Esophagus muscularis mucosa (tissue), 4 donors: ENCODE results near the gene MON1B. TPM values are rescaled to one million over a fixed set of nuclear protein-coding genes. Genes with fewer than 3 reads are reported as not detected.
A peak's percentile ranks its signal among the peaks of the same experiment; 100 is the strongest.

ENCODE experiments used
- DNase-seq: peaks from one replicate; pipeline ENCODE4 v3.0.0-alpha.2; 2017; ENCODE audit errors: extremely low spot score
- H3K27ac ChIP-seq, 4 donors: fragments of 200-600 bp; sonication (generic); replicated peaks in 1 of 4; 1 replicate in 3 of 4; 2 replicates in 1 of 4; pipeline ENCODE4 v1.5.1; 2016 to 2019; ENCODE audit warnings: mild to moderate bottlenecking in 1 of 4
- H3K27me3 ChIP-seq, 4 donors: fragments of 200-600 bp; sonication (generic); one replicate each; pipeline versions ENCODE4 v1.5.1 to v1.6.0; 2016 to 2019
- H3K36me3 ChIP-seq, 4 donors: fragments of 200-600 bp; sonication (generic); one replicate each; pipeline ENCODE4 v1.5.1; 2016 to 2019
- H3K4me1 ChIP-seq, 4 donors: fragments of 200-600 bp; sonication (generic); one replicate each; pipeline ENCODE4 v1.5.1; 2016 to 2019
- H3K4me3 ChIP-seq, 4 donors: fragments of 200-600 bp; sonication (generic); 1 replicate in 2 of 4; 2 replicates in 2 of 4; pipeline ENCODE4 v1.5.1; 2016 to 2019; ENCODE audit warnings: mild to moderate bottlenecking in 4 of 4, moderate library complexity in 1 of 4
- H3K9me3 ChIP-seq, 4 donors: fragments of 200-600 bp; sonication (generic); 1 replicate in 3 of 4; 2 replicates in 1 of 4; pipeline ENCODE4 v1.5.1; 2016 to 2019
- EP300 ChIP-seq: sonication (generic); formaldehyde crosslinking; IDR thresholded peaks from one replicate; pipeline ENCODE4 v1.6.1; 2017; ENCODE audit warnings: antibody characterized with exemption
- POLR2A ChIP-seq: fragments of 450-650 bp; IDR thresholded peaks from one replicate; pipeline ENCODE4 v1.6.1; 2017; ENCODE audit warnings: antibody characterized with exemption, moderate library complexity, mild to moderate bottlenecking, low read depth
- POLR2AphosphoS5 ChIP-seq, 2 donors: sonication (generic); formaldehyde crosslinking; IDR thresholded peaks; one replicate each; pipeline ENCODE4 v1.6.1; 2017; ENCODE audit warnings: antibody characterized with exemption in 2 of 2
- WGBS: methylation state at CpG from one replicate; pipeline ENCODE4 v1.1.5; 2018; 5-methylcytosine and 5-hydroxymethylcytosine counted together
- intact Hi-C: fragments of 100-400 bp; cut with DNase I; formaldehyde crosslinking; loops from one replicate; pipeline ENCODE4 v1.15.1; 2023
- total RNA-seq, 4 donors: library from RNA; depleted of rRNA; stranded (reverse); fragments of >200 nt; gene quantifications; one replicate each; pipeline versions ENCODE4 v1.1.0 to v1.2.1, GENCODE V29; 2016
- TF ChIP-seq, protein P1 (sequence below), 3 experiments: fragments of 200-600 bp in 2 of 3; fragments of 450-650 bp in 1 of 3; sonication (generic) in 2 of 3; IDR thresholded peaks; one replicate each; pipeline ENCODE4 v1.5.1; 2017 to 2019; ENCODE audit warnings: antibody characterized with exemption in 3 of 3, mild to moderate bottlenecking in 2 of 3, moderate library complexity in 1 of 3

MON1B gene
- total RNA-seq, 4 donors from 2014 or later: 19.1 to 33.8 (median 29.1) TPM

DNA sequence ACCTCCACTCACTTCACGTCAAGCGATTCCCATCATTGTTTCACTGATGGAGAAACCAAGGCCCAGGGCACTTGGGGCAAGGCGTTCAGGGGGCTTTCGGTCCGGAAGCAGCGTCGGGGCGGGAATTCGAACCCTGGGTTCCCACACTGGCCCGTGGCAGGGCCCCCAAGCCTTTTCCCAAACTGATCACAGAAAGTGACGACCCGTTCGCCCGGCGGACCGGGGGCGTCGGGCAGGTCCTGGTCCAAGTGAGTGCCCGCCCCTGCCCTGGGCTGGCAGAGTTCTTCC is 856 bp upstream of the MON1B start:
- Histone ChIP-seq H3K4me1 (peaks cover 12 to 34% (median 27%) of the 10 kb centered on the region in 4 donors), H3K27me3 (peaks cover 0 to 5% (median 2%) of the 10 kb centered on the region in 4 donors), H3K36me3 (peaks cover 8 to 22% (median 21%) of the 10 kb centered on the region in 4 donors), H3K27ac (peak overlapping the region; percentile 92 to 99 (median 94)), H3K4me3 (peak overlapping the region; percentile 64 to 84 (median 78)), H3K9me3 (no peaks in the 10 kb centered on the region)
- DNase-seq: no peak
- WGBS: 0% methylated on average over 13 of the region's 19 CpGs
- TF ChIP-seq EP300: no peak
- no peak for TF ChIP-seq POLR2AphosphoS5 (IDR thresholded peaks at IDR 0.05)
- TF ChIP-seq, protein P1, sequence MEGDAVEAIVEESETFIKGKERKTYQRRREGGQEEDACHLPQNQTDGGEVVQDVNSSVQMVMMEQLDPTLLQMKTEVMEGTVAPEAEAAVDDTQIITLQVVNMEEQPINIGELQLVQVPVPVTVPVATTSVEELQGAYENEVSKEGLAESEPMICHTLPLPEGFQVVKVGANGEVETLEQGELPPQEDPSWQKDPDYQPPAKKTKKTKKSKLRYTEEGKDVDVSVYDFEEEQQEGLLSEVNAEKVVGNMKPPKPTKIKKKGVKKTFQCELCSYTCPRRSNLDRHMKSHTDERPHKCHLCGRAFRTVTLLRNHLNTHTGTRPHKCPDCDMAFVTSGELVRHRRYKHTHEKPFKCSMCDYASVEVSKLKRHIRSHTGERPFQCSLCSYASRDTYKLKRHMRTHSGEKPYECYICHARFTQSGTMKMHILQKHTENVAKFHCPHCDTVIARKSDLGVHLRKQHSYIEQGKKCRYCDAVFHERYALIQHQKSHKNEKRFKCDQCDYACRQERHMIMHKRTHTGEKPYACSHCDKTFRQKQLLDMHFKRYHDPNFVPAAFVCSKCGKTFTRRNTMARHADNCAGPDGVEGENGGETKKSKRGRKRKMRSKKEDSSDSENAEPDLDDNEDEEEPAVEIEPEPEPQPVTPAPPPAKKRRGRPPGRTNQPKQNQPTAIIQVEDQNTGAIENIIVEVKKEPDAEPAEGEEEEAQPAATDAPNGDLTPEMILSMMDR (IDR thresholded peaks at IDR 0.05): no peak
- intact Hi-C loops: no loop called here

DNA sequence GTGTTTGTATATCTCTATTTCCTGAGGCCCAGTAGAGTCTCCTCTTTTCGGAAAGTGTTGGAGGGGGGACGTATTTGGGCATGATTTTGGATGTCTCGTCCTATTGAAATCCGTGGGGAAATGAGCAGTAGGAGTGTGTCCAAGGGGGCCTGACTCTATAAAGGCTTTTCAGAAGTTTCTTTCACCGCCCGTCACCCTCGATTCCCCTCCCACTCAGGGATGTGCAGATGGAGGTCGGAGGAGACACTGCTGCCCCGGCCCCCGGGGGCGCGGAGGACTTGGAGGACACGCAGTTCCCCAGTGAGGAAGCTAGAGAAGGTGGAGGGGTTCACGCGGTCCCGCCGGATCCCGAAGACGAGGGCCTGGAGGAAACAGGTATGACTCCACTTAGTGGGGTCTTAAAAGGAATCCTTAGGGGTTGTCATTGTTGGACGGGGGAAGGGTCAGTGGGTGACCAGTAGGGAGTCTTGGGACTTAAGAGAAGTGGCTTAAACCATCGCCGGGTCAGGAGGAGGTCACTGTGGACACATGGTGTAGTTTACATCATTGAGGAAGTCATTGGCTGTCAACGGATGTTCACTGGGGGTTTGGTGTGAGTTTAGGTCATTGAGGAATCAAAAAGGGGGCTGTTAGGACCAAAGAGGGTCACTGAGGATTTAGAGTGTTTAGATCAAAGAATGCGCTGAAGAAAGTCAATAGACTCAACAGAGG is 424 bp downstream of the MON1B start:
- no peaks in the 10 kb centered on the region for H3K9me3 ChIP-seq
- peaks cover 18 to 35% (median 34%) of the 10 kb centered on the region in 4 donors for H3K36me3 ChIP-seq
- no peak for DNase-seq
- H3K4me3 ChIP-seq: peak overlapping the region; percentile 64 to 84 (median 78)
- WGBS: 7% methylated on average over 23 of the region's 24 CpGs
- peak overlapping the region; percentile 92 to 99 (median 94) for H3K27ac ChIP-seq
- H3K4me1 ChIP-seq: peaks cover 12 to 34% (median 27%) of the 10 kb centered on the region in 4 donors
- intact Hi-C loops: no loop called here
- TF ChIP-seq EP300: peak; percentile 1
- TF ChIP-seq, protein P1 (IDR thresholded peaks at IDR 0.05): peak in 1 of 3 experiments; percentile 1
- TF ChIP-seq POLR2A: no peak
- peaks cover 0 to 5% (median 2%) of the 10 kb centered on the region in 4 donors for H3K27me3 ChIP-seq

DNA sequence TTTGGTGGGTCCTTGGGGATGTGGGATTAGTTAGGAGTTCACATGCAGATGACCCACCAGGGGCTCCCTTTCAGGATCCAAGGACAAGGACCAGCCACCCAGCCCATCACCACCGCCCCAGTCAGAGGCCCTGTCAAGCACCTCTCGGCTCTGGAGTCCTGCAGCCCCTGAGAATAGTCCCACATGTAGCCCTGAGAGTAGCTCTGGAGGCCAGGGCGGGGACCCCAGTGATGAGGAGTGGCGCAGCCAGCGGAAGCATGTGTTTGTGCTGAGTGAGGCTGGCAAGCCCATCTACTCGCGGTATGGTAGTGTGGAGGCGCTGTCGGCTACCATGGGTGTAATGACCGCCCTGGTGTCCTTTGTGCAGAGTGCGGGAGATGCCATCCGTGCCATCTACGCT is 2.4 kb downstream of the MON1B start:
- no peak for TF ChIP-seq EP300
- no peak for TF ChIP-seq POLR2AphosphoS5 (IDR thresholded peaks at IDR 0.05)
- 99% methylated on average over 10 of the region's 13 CpGs for WGBS
- intact Hi-C loops: no loop called here

DNA sequence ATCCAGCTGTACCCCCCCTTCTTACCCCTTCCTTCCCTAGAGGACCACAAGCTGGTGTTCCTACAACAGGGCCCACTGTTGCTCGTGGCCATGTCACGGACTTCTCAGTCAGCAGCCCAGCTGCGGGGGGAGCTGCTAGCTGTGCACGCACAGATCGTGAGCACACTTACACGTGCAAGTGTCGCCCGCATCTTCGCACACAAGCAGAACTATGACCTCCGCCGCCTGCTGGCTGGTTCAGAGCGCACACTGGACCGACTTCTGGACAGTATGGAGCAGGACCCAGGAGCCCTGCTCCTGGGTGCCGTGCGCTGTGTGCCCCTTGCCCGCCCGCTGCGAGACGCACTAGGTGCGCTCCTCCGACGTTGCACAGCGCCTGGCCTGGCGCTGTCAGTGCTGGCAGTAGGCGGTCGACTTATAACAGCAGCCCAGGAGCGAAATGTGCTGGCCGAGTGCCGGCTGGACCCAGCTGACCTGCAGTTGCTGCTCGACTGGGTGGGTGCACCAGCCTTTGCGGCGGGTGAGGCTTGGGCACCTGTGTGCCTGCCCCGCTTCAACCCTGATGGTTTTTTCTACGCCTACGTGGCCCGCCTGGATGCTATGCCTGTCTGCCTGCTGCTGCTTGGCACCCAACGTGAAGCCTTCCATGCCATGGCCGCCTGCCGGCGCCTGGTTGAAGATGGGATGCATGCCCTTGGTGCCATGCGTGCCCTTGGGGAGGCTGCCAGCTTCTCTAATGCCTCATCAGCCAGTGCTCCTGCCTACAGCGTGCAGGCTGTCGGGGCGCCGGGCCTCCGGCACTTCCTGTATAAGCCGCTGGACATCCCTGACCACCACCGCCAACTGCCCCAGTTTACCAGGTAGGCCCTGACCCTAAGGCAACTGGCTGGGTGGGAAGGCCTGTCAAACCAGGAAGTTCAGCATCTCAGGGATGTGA is 3.6 kb downstream of the MON1B start:
- 95% methylated on average over 24 of the region's 48 CpGs for WGBS
- intact Hi-C loops: no loop called here
- TF ChIP-seq EP300 (no peak), POLR2A (no peak)
- TF ChIP-seq, protein P1 (IDR thresholded peaks at IDR 0.05): no peak
- H3K9me3 ChIP-seq: no peaks in the 10 kb centered on the region
- H3K27me3 ChIP-seq: no peaks in the 10 kb centered on the region
- peaks cover 33 to 66% (median 65%) of the 10 kb centered on the region in 4 donors for H3K36me3 ChIP-seq
- H3K4me1 ChIP-seq: peaks cover 12 to 32% (median 27%) of the 10 kb centered on the region in 4 donors
- H3K27ac ChIP-seq: no peak overlapping the region
- no peak overlapping the region for H3K4me3 ChIP-seq
- no peak for DNase-seq

More for the DNA sequence above, 2.4 kb downstream of the MON1B start:
- H3K4me3 ChIP-seq: no peak overlapping the region
- peaks cover 12 to 34% (median 27%) of the 10 kb centered on the region in 4 donors for H3K4me1 ChIP-seq
- peaks cover 21 to 54% (median 53%) of the 10 kb centered on the region in 4 donors for H3K36me3 ChIP-seq
- no peaks in the 10 kb centered on the region for H3K9me3 ChIP-seq
- H3K27me3 ChIP-seq: no peaks in the 10 kb centered on the region
- no peak overlapping the region for H3K27ac ChIP-seq
- DNase-seq: no peak

DNA sequence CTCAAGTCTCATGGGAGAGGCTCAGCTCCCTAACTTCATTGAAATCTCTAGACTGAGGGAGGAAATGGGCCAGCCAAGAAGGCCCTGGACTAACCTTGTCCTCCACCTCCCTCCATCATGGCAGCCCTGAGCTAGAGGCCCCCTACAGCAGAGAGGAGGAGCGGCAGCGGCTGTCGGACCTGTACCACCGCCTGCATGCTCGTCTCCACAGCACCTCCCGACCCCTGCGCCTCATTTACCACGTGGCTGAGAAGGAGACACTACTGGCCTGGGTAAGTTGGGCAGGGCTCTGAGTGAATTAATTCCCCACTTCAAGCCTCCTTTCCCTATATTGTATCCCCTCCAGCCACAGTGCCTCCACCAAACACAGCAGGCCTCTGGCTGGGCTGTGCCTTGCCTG is 4.4 kb downstream of the MON1B start:
- H3K9me3 ChIP-seq: no peaks in the 10 kb centered on the region
- no peaks in the 10 kb centered on the region for H3K27me3 ChIP-seq
- TF ChIP-seq POLR2AphosphoS5 (IDR thresholded peaks at IDR 0.05) (no peak), POLR2A (no peak), EP300 (no peak)
- TF ChIP-seq, protein P1 (IDR thresholded peaks at IDR 0.05): no peak
- no peak for DNase-seq
- intact Hi-C loops: no loop called here
- no peak overlapping the region for H3K27ac ChIP-seq
- H3K4me1 ChIP-seq: peaks cover 12 to 25% (median 24%) of the 10 kb centered on the region in 4 donors
- no peak overlapping the region for H3K4me3 ChIP-seq
- 85% methylated on average over 8 of the region's 8 CpGs for WGBS
- H3K36me3 ChIP-seq: peaks cover 33 to 75% (median 68%) of the 10 kb centered on the region in 4 donors
